ENCODE measurements around the gene ARHGEF28.

Gene ARHGEF28

DNA sequence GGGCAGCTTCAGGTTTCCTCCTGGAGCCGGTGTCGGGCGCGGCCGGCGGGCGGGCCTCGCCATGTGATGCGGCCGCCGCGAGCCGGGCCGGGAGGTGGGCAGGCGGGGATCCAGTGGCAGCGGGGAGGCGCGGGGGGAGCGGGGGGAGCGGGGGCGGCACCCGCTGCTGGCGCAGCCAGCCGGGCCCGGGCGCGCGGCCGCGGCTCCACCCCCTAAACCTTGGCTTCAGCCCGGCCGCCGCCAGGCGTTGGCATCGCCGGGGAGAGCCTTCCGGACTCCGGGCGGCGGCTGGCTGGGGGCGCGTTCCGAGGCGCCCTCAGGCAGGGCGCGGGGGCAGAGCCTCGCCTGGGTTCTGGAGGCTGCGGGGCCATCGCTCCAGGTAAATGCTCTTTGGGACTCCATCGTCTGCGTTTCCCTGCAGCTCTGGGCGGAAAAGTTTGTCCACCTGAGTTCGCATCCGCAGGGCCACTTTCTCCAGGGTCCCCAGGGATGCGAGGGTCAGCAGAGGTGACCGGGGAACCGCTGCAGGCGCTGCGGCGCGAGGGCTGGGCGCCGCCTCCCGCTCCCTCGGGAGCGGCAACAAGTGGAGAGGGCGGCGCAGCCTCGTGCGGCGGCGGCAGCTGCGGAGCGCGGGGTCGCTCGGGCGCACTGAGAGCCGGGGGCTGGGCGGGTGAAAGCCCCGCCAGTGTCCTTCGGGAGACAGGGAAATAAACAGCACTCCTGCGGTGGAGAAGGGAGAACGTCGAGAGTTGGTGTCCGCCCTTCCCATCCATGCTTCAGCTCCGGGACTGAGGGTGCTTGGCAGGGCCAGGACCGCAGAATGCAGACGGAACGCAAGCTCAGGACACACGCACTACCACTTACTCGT lies at the start of gene ARHGEF28:
Gene ARHGEF28, plus strand, starts transcription at position 253 of the 868 bp plus-strand sequence. CDS start 58,656 bp downstream, outside the sequence.
- TF ChIP-seq, protein P1, sequence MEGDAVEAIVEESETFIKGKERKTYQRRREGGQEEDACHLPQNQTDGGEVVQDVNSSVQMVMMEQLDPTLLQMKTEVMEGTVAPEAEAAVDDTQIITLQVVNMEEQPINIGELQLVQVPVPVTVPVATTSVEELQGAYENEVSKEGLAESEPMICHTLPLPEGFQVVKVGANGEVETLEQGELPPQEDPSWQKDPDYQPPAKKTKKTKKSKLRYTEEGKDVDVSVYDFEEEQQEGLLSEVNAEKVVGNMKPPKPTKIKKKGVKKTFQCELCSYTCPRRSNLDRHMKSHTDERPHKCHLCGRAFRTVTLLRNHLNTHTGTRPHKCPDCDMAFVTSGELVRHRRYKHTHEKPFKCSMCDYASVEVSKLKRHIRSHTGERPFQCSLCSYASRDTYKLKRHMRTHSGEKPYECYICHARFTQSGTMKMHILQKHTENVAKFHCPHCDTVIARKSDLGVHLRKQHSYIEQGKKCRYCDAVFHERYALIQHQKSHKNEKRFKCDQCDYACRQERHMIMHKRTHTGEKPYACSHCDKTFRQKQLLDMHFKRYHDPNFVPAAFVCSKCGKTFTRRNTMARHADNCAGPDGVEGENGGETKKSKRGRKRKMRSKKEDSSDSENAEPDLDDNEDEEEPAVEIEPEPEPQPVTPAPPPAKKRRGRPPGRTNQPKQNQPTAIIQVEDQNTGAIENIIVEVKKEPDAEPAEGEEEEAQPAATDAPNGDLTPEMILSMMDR (conservative IDR thresholded peaks at IDR 0.05; ENCODE audit: low read depth, low read length), result no peak
- DNase-seq (ENCODE audit: low read depth), result peak; percentile 47
- peak within 1 kb of the TSS; percentile 75 for H3K4me3 ChIP-seq (ENCODE audit: low read depth, low read length)

DNA sequence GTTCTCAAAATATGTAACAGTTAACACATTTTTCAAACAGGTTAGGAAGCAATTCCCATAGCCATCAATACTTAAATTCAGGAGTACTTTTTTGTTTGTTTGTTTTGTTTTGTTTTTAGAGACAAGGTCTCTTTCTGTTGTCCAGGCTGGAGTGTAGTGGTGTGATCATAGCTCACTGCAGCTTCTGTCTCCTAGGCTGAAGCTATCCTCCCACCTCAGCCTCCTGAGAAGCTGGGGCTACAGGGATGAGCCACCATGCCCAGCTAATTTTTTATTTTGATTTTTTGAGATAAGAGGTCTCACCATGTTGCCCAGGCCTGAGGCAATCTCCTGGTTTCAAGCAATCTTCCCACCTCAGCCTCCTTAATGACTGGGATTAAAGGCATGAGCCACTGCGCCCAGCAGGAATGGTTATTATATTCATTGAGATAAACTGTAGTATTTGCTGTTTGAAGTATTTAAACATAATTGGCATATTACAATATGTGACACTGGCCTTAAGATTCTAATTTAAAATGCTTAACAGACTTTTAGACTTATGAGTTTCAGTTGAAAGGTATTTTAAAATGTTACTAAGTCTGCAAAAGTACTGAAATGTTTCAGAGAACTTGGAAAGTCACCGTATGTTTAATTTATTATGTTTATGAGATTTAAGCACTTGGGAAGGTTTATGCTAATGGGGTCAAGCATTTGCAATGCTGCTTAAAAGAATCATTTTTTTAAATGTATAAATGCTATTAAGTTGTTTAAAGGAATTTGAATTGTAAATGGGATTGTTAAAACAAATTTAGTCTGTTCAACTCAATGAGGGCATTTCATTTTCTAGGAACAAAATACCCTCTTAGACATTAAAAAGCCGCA lies 43.5 kb upstream of the ARHGEF28 start:
- TF ChIP-seq, protein P1 (conservative IDR thresholded peaks at IDR 0.05; ENCODE audit: low read depth, low read length), result no peak
- H3K4me3 ChIP-seq (ENCODE audit: low read depth, low read length), result no peak overlapping the region
- no peak for DNase-seq (ENCODE audit: low read depth)

DNA sequence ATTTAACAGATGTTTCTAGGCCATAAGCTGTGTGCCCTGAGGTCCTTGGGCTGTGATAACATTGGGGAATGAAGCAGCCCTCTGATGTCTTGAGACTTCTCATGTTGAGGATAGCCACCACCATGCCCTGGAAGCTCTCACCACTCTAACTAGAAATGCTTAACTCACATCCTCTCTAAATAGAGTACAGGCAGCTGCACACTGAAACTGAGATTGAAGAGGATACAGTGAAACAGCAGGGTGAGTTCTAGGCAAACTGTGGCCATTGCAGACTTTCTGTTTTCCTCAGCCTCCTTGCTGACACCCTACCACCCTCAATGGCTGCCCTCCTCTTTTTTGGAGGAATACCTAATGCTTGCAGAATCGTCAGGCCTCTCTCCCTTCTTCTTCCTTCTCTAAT lies 38.1 kb upstream of the ARHGEF28 start:
- no peak overlapping the region for H3K4me3 ChIP-seq (ENCODE audit: low read depth, low read length)
- no peak for DNase-seq (ENCODE audit: low read depth)
- TF ChIP-seq, protein P1 (conservative IDR thresholded peaks at IDR 0.05; ENCODE audit: low read depth, low read length), result no peak

- peak; percentile 96 for DNase-seq (ENCODE audit: low read depth)
- no peak overlapping the region for H3K4me3 ChIP-seq (ENCODE audit: low read depth, low read length)
- TF ChIP-seq, protein P1 (conservative IDR thresholded peaks at IDR 0.05; ENCODE audit: low read depth, low read length), result peak; percentile 73
Measured at GRCh38 chr5:73591102-73591695, 34.8 kb upstream of the ARHGEF28 start.

DNA sequence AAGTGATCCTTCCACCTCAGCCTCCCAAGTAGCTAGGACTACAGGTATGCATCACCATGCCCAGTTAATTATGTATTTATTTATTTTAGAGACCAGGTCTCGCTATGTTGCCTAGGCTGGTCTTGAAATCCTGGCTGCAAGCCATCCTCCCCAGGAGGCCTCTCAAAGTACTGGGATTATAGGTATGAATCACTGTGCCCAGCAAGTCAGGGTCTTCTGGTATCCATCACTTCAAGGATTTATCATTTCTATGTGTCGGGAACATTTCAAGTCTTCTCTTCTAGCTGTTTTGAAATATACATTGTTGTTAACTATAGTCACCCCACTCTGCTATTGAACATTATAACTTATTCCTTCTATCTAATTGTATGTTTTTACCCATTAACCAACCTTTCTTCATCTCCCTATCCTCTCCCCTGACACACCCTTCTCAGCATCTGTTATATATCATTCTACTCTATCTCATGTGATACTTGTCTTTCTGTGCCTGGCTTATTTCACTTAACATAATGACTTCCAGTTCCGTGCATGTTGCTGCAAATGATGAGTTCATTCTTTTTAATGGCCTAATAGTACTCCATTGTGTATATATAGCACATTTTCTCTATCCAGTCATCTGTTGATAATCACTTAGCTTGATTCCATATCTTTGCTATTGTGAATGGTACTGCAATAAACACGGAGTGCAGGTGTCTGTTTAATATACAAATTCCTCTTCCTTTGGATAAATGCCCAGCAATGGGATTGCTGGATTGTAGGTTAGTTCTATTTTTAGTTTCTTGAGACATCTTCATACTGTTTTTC lies 34.1 kb upstream of the ARHGEF28 start:
- peak; percentile 52 for DNase-seq (ENCODE audit: low read depth)
- TF ChIP-seq, protein P1 (conservative IDR thresholded peaks at IDR 0.05; ENCODE audit: low read depth, low read length), result no peak
- no peak overlapping the region for H3K4me3 ChIP-seq (ENCODE audit: low read depth, low read length)

DNA sequence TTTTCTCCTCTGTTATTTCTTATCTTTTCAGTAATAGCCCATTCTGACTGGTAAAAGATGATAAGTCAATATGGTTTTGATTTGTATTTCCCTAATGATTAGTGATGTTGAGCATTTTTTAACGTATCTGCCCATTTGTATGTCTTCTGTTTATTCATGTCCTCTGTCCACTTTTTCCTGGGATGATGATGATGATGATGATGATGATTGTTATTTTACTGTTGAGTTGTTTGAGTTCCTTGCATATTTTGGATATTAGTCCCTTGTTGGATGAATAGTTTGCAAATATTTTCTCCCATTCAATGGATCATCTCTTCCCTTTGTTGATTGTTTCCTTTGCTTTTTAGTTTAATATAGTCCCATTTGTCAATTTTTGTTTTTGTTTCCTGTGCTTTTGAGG lies 33.4 kb upstream of the ARHGEF28 start:
- TF ChIP-seq, protein P1 (conservative IDR thresholded peaks at IDR 0.05; ENCODE audit: low read depth, low read length), result no peak
- no peak overlapping the region for H3K4me3 ChIP-seq (ENCODE audit: low read depth, low read length)
- peak; percentile 30 for DNase-seq (ENCODE audit: low read depth)
